Cerebellar nuclear complex (tissue), 1 donor: ENCODE data around the gene MRPL24.

ENCODE experiments used
- DNase-seq, 2 experiments: peaks; one replicate each; lab custom pipeline; 2025; lab: John Stamatoyannopoulos, UW

MRPL24 gene

DNA sequence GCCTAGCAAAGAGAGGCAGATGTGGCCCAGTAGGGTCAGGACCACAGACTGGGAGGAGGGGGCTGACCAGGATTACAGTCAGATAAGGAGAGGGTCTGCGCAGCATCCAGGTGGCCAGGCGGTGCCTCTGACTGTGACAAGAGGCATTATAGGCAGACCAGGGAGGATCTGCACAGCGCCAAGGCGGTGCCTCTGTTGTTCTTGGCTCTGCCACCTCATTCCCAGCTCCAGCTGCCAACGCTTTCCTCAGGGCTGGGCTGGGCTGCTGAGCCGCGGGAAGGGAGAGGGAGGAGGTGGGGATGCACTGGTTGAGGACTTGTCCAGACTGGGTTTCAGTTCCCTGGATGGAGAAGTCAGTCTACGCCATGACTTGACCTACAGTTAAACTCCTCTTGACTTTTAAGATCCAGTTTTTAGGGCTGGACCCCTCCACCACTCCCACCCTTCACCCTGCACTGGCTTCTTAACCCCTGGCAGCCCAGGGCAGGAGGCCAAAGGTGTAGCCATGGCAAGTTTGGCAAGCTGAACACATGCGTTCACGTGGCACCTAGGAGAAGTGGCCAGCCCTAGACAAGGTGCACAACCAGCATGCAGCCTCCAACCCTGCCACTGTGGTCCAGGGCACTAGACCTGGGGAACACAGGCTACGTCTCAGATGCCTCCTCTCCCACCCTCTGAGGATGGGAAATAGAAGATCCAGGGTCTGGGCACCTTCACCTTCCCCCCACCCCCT lies 31.0 kb downstream of the MRPL24 start:
- DNase-seq, result no peak

DNA sequence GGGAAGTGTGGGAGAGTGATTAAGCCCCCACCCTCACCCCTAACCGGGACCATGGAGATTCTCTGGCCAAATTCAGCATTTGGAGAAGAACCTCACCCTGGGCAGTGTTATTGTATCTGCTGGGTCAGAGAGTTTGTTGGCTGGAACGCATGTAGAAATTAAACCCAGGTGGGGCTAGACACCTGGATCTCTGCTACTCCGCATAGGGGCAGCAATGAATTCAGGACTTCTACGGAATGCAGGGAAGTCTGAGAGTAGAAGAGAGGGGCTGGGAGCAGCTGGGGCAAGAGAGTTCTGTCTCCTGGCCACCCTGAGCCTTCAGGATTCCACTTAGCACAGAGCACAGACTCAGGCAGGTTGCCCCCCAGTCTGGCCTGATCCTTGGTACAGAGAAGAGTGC lies 31.9 kb downstream of the MRPL24 start:
- no peak for DNase-seq

DNA sequence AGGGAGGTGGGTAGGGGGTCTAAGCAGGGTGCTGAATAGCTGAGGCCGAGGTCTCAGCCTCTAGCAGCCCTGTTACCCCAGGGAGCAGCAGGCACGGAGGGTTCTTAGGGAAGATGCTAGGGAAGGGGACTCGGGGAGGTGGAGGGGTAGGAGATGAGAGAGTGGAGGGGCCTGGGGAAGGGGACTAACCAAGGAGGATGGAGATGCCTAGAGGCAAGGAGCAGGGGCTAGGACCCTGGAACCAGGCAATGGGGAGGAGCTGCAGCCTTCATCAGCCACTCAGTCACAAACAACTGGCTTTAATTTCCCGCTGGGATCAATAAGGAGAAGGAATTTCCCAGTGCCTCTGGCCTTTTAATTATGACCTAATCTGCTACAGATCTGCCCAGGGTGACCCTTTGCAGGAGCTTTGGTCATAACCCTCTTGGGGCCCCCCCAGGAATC lies 32.6 kb downstream of the MRPL24 start:
- DNase-seq, result no peak

DNA sequence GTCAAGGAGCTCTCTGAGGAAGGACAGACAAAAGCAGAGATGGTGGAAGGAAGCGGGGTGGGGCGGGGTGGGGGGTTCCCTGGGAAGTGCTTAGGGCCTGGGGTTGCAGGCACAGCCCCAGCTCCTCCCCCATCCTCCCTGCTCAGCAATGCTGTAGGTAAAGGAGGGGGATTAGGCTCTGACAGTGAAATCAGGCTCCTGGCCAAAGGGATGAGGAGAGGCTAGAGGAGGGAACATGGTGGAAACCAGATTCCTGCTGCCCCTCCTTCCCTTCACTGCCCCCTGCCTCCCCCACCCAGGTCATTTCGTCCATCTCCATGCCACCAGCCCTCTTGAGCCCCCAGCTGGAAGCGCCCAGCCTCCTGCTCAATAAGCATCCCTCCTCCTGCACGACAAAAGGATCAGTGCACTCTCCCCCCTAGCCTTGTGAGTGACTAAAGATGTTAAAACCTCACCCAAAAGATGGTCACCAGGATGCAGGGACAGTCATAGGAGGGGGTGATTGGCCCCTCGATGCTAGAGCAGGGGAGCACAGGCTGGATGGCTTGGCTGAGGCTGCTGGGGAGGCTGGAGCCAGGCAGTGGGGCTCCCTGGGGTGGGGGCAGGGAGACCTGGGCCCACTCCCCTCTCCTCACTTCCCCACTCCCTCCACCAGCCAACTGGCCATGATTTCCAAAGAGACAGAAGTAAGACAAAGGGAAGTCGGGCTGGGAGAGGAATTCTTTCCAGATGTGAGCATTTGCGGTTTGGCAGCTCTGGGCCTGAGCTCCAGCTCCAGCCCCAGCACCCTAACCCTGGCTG lies 33.3 kb downstream of the MRPL24 start:
- no peak for DNase-seq

DNA sequence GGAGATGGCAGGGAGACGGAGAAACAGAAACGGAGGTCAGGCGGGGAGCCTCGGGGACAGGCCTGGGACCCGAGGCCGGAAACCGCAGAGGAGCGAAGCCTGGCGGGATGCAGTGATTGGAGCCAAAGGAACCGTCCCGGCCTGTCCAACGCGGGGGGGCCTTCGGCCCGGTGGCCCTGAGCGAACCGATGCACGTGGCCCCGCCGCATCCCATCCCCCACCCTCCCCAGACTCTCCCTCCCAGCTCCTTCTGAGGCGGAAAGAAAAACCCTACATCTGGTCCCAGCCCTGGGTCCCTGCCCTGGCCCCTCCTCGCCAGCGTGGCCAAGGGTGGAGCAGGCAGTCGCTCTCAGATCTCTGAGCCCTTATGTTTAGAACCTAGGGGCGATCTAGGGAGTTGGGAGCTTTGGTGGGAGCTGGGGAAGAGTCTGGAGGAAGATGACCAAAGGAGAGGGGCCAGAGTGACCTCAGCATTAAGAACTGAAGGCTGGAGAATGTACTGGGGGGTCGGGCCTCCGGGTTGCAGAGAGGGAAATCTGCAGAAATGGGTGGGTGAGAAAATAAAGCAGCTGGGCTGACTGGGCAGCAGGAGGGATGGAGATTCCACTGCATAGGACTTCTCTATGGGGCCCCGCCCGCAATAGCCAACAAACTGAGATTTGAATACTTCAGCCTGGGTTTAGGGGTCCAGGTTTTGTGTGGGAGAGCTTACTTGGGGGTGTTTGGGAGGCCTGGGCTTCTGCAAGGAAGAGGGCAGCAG lies 34.1 kb downstream of the MRPL24 start:
- no peak for DNase-seq

DNA sequence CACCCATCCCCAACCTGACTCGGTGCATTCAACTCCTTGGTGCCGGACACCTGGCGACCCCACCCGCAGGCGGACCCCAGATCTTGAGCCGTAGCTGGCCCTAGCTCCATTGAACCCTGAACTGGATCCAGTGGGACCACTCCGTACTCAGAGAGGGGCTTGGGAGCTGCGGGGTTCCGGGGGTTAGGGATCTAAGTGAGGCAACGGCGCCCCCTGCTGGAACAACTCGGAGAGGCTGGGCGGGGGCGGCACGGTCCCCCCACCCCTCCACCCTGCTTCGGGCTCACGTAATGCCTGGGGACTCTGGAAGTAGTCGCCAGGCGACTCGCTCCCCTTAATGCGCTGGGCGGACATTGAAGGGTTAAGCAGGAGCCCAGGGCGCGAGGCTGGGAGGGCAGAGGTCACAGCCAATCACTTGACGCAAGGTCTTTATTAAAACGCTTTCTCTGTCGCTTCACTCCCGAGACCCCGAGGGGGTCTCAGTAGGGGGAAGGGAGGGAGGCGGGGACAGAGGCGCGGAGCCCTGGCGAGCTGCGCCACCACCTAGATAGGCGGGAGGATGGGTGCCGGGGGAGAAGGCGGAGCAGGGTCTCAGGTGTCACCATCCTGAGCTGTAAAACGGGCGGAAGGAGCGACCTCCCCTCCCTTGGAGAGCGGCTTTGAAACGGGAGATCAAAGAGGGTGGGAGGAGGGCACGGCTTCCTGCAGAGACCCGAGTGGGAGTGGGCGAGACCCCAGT lies 34.8 kb downstream of the MRPL24 start:
- no peak for DNase-seq

DNA sequence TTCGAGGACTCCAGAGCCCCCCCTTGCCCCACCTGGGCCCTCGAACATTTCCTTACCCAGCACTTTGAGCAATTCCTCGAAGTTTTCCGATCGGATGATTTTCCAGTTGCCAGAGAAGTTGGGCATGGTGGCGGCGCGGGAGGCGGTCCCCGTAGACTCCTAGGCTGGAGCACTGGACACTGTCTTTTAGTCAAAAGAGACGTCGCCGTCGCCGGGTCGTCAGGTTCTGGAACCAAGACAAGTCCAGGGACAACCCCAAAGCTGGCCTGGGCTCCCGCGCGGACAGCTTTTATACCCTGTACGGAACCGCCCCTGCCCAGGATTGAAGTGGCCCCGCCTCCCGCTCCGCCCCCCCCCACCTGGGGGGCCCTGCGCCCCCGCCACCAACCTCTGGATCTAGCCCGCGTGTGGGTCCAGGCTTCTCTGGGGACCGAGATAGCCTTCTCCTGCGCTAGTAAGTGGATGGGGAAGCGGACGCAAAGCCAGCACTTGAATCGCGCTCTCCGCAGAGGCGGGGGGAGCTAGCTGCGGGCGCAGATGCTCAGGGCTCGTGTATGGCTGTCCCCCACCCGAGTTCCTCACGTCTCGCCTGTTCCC lies 35.5 kb downstream of the MRPL24 start, which contains the start of gene CRABP2:
TSS of gene CRABP2 (minus strand) at position 263 of the 597 bp plus-strand sequence. CDS start at position 126, 137 bp downstream.
- no peak for DNase-seq

DNA sequence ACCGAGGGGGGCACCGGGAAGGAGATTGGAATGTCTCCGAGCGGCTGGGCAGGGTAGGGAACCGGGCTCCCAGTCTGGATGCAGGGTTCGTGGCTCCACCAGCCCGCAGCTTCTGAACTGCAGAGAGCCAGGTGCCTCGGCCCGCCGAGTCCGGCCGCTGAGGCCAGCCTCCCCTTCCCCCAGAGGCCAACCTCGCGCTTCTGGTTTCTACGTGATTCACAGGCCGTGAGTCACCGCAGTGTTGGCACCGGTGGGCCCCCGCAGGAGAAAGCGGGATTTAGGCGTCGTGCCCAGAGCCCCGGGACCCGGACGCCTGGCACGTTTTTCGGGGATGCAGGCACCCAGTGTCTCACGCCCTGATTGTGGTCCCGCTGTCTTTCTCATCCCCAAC lies 36.0 kb downstream of the MRPL24 start:
- no peak for DNase-seq

DNA sequence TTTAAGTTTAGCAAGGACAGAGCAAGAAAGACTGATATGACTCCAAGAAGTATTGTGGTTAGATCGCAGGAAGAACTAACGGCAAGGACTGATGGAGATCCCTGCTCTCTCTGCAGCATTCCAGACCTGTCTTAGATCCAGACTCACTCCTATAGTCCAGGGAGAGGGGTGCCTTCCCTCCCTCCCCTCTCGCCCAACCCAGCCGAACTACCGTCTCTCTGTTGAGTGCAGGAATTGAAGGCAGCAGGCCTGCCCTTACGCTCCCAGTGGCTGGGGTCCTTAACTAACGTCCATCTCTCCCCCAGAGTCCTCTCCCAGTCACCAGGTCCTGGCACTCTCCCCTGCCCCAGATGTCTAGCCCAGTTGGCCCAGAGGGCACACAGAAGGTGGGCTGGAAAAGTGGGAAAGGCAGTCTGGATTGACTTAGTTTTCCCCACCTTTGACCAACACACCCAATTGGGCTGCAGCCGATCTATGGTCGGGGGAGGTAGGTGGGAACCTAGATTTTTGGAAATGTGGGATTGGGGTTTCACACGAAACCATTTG lies 36.6 kb downstream of the MRPL24 start:
- DNase-seq, result no peak

DNA sequence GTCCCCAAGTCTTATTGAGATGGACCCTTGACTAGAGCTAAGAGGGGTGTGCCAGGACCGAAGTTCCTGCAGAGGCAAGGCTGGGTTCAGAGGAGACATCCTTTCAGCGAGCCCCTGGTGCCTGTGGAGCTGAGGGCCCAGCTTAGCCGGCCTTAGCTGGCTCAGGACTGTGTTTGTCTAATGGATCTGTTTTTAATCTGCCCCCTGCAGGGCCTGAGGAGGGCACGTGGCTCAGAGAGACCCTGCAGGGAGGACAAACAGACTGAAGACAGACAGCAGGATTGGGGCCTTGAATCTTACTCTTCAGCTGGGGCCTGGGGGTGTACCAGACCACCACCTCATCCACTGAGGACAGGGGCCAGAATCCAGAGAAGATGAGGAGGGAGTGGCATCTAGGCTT lies 37.1 kb downstream of the MRPL24 start:
- no peak for DNase-seq

DNA sequence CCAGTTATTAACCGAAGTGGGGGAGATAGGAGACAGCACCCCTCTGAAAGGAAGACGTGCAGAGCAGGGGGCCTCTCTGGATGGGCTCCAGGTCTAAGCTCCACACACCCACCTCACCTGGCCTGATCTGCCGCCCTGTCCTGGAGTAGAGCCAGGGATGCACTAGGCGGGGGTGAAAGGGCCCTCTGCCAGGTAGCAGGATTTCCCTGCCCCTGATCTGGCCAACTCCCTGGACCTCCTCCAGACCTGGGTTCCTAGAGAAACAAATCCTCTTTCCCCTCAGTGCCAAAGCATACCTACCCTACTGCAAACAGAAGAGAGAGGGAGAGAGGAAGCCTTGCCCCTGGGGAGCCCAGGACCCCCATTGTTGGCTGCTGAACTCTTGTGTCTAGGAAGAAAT lies 37.6 kb downstream of the MRPL24 start:
- no peak for DNase-seq

DNA sequence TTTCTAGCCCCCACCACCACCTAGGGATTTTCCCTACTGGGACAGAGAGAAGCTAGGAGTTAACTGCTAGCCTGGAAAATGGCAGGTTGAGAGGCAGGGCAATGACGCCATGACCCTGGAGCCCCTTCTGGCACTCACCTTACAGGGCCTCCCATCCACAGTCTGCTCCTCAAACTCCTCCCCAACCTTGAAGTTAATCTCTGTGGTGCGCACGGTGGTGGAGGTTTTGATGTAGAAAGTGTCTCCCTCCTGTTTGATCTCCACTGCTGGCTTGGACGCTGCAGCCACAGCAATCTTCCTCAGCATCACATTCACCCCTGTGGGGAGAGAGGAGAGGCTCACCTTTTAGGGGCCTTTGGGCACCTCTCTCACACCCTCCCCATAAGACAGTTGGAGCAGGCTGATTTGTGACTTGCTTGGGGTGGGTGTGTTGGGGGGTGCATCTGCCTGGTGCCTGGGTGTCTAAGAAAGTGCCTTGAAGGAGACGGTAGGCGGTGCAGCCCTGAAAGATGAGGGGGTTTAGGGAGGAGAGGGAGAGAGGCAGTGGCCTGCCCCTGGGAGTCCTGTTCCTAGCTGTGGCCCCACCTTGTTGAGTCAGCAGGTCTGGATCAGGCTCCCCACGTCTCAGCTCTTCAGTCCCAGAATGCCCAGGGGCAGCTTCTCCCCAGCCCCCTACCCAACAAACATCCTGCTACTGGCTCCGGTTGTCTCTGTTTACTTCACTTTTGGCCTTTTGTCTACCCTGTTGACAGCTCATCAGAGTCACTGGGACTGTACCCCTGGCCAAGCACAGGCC lies 40.0 kb downstream of the MRPL24 start:
- DNase-seq, result no peak

DNA sequence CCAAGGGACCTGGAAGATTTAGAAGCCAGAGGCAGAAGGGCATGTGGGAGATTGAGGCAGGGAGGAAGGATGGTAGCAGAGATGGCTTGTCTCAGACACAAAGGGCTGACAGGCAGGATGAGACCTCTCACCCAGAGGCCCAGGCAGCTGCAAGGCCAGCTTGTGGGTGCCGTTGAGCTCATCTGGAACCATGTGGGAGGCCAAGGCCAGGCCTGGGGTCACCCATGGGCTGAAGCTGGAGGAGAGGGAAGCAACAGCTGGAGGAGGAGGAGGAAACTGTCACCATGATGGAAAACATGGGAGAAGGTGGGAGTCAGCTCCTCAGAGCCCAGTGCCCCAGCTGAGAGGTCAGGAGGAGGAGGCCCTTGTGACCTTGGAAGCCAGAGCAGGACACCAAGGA lies 41.9 kb downstream of the MRPL24 start:
- DNase-seq, result no peak

DNA sequence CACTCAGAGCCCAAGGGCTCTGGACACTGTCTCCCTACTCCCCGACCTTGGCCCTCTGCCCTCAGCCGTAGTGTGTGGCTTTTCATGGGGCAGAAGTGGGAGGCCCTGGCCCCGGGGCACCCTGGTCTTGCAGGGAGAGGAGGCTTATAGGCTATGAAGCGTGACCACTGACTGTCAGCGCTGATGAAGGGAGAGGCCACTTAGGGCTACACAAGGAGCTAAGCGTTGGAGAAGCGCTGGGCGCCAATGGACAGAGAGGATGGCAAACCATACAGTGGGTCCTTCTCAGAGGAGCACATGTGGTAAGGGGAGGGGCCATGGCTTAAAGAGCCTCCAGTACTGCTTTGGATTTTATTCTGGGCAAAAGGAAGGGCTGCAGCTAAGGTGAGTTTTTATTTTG lies 43.4 kb downstream of the MRPL24 start:
- no peak for DNase-seq

DNA sequence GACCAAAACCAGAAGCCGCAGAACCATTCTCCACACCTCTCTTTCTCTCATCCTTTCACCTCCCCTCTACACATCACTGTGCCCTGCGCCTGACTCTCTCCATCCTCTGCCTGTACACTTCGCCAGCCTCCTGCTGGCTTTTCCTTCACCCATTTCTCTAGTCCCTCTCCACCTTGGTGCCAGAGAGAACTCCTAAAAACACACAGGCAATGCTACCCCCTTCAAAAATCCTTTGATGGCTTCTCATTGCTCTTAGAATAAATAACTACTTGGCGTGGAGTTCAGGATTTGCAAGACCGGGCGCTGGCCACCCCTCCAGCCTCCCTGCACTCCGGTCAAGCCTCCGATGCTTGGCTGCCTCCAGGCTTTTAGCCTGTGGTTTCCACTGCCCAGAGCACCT lies 44.1 kb downstream of the MRPL24 start:
- DNase-seq, result no peak

DNA sequence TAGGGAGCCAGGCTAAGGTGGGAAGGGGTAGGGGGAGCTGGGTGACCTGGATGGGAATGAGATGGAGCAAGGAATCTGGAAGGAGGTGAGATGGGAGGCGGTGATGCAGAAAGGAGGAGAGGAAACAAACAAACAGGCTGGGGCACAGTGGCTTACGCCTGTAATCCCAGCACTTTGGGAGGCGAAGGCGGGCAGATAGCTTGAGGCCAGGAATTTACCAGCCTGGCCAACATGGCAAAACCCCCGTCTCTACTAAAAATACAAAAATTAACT lies 46.3 kb downstream of the MRPL24 start:
- DNase-seq, result no peak

DNA sequence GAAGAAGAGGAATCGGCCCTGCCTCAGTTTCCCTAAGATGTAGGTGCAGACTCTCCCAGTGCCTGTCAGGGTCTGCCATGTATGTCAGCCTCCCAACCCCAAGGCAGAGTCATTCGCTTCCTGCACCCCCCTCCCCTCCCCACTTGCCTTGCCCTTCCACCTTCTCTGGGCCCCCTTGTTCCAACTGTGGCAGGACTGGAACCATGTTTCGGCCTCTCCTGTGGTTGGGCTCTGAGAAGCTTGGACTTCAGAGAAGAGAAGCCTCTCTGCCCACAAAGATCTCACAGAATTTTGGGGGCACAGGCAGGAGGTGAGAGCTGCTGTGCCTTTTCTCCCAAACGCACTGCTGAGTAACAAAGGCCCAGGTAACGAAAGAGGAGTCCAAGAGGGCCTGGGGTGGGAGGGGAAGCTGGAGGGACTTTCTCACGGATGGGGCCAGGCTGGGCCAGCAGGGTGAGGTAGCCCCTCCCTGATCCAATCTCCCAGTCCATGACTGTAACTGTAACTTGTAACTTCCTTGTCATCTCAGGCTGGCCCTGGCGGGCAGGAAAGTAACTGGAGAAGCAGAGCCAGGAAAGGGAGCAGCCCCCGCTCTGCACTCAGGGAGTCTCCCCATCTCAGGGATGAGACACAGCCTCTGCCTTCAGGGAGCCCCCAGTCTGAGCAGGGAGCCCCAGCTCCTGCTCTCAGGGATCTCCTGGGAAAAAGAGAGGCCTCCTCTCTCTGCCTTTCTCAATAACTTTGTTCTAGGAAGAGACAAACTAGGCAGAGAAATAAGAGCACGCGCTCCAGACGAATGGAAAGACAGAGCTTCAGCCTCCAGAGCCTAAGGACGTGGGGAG lies 46.8 kb downstream of the MRPL24 start:
- DNase-seq, result no peak

DNA sequence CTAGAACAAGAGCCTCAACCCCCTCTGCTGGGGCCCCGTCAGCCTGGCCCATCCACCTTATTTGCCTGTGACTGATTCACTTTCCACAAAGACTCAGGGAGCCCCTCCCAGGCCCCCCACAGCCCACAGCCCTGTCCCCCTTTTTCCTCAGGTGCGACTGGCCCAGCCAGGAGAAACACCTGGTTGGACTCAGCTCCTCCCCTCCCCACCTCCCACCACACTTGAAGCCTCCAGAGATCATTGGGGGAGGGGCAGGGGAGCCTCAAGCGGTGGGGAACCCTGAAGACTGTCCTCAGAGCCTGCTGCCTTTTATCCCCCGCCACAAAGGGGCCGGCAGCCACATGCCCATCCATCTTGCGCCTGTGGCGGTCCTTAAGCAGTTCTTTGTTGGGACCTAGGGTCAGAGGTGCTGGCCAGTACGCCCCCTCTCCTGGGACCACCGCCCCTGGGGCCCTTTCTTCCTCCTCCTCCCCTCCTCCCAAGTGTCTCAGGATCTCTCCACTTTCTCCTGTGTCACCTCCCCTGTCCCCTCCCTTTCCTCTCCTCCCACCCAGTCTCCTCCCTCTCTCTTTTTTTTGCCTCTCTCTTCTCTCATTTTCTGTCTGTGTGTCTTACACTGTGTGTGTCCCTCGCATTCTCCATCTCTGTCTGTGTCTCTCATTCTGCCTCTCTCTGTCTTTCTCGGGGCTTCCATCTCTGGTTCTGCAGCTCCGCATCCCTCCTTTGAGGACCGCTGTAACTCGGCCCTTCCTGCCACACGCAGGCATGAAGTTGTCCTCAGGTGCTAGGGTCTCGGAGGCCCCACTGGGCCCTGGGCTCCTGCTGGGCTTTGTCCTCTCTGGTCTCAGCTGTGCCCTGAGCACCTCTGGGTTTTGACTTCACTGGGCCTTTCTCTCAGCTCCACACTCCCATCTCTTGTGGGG lies 47.7 kb downstream of the MRPL24 start:
- no peak for DNase-seq
